Measurements from ENCODE around the gene CST9L. TPM values are rescaled to one million over a fixed set of nuclear protein-coding genes. Genes with fewer than 3 reads are reported as not detected.

CST9L gene
- total and polyA plus RNA-seq, 4 experiments from 2014 or later: not detected

- H3K27ac Mint-ChIP-seq: no peak overlapping the region
- CTCF ChIA-PET (ENCODE audit: partially characterized antibody): no interaction called here
- DNase-seq: no peak
- no peaks in the 10 kb centered on the region for H3K4me1 Mint-ChIP-seq
- peaks cover 0 to 2% (median 0%) of the 10 kb centered on the region in 8 donors for H3K9me3 Mint-ChIP-seq
- Histone ChIP-seq H3K36me3 (ENCODE audit: insufficient read depth, low read length) (no peaks in the 10 kb centered on the region), H3K27ac (ENCODE audit: low read depth, low read length) (no peak overlapping the region), H3K4me3 (ENCODE audit: low read length in 2 of 2) (no peak overlapping the region), H3K9me3 (ENCODE audit: control insufficient read depth in 1 of 2, low read length in 2 of 2) (no peaks in the 10 kb centered on the region), H3K4me1 (ENCODE audit: insufficient read depth, low read length) (no peaks in the 10 kb centered on the region), H3K27me3 (ENCODE audit: insufficient read depth, low read length) (no peaks in the 10 kb centered on the region)
- intact Hi-C loops (cut with micrococcal nuclease): no loop called here
- POLR2A ChIA-PET (ENCODE audit: partially characterized antibody): no interaction called here
- H3K36me3 Mint-ChIP-seq: no peaks in the 10 kb centered on the region
- no peak overlapping the region for H3K4me3 Mint-ChIP-seq
- H3K27me3 Mint-ChIP-seq: peaks cover 8 to 13% of the 10 kb centered on the region in 2 donors
Observed at GRCh38 chr20:23544133-23544532, 24.2 kb downstream of the CST9L start.

DNA sequence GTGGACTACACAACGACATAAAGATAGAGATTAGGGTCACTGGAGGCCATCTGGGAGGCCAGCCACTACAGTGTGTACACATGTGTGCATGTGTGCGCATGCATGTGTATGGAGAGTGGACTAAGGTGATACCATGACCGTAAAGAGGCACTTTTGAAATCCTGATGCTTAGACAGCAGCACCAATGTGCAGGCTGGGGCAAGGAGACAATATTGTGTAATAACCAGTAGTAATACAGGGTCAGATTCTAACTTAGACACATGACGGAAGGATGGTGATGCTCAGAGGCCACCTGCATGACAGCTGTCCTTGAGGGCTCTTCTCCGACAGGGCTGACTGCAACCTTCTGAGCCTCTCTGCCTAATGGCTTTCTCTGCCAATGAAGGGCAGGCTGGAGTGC lies 25.5 kb downstream of the CST9L start:
- no peak overlapping the region for H3K27ac ChIP-seq (ENCODE audit: low read depth, low read length)
- H3K27me3 Mint-ChIP-seq: peaks cover 9 to 13% of the 10 kb centered on the region in 2 donors
- ChIA-PET CTCF (ENCODE audit: partially characterized antibody) (no interaction called here), POLR2A (ENCODE audit: partially characterized antibody) (no interaction called here)
- intact Hi-C loops (cut with micrococcal nuclease): no loop called here
- no peaks in the 10 kb centered on the region for H3K27me3 ChIP-seq (ENCODE audit: insufficient read depth, low read length)
- no peak overlapping the region for H3K4me3 ChIP-seq (ENCODE audit: low read length in 2 of 2)
- H3K36me3 ChIP-seq (ENCODE audit: insufficient read depth, low read length): no peaks in the 10 kb centered on the region
- H3K4me3 Mint-ChIP-seq: no peak overlapping the region
- no peaks in the 10 kb centered on the region for H3K9me3 ChIP-seq (ENCODE audit: control insufficient read depth in 1 of 2, low read length in 2 of 2)
- peaks cover 0 to 3% (median 0%) of the 10 kb centered on the region in 8 donors for H3K9me3 Mint-ChIP-seq
- no peak overlapping the region for H3K27ac Mint-ChIP-seq
- no peak for DNase-seq
- no peaks in the 10 kb centered on the region for H3K36me3 Mint-ChIP-seq
- H3K4me1 ChIP-seq (ENCODE audit: insufficient read depth, low read length): no peaks in the 10 kb centered on the region
- H3K4me1 Mint-ChIP-seq: no peaks in the 10 kb centered on the region

DNA sequence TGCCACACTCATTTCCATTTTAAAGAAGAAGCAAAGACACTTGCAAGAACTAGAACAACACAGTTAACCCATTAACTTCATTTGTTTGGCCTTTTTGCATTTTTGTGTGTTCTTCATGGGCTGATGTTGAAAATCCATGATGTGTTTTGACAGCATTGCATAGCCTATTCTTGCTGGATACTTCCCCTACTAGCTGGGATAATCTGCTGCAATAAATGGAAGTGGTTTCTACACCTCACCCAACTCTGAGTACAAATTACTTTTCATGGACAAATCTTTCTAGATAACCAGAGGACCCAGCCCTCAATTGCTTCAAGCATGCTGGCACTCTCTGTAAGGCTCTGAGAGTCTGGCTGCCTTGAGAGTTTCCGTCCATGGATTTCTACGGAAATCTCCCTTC lies 26.5 kb downstream of the CST9L start:
- Histone ChIP-seq H3K36me3 (ENCODE audit: insufficient read depth, low read length) (no peaks in the 10 kb centered on the region), H3K4me3 (ENCODE audit: low read length in 2 of 2) (no peak overlapping the region), H3K4me1 (ENCODE audit: insufficient read depth, low read length) (no peaks in the 10 kb centered on the region), H3K27ac (ENCODE audit: low read depth, low read length) (no peak overlapping the region), H3K27me3 (ENCODE audit: insufficient read depth, low read length) (no peaks in the 10 kb centered on the region), H3K9me3 (ENCODE audit: control insufficient read depth in 1 of 2, low read length in 2 of 2) (no peaks in the 10 kb centered on the region)
- Mint-ChIP-seq H3K36me3 (no peaks in the 10 kb centered on the region), H3K9me3 (peaks cover 0 to 3% (median 0%) of the 10 kb centered on the region in 8 donors), H3K4me1 (no peaks in the 10 kb centered on the region), H3K4me3 (no peak overlapping the region), H3K27me3 (peaks cover 11 to 16% of the 10 kb centered on the region in 2 donors), H3K27ac (no peak overlapping the region)
- CTCF ChIA-PET (ENCODE audit: partially characterized antibody): no interaction called here
- intact Hi-C loops (cut with micrococcal nuclease): no loop called here
- POLR2A ChIA-PET (ENCODE audit: partially characterized antibody): no interaction called here
- no peak for DNase-seq

GRCh38 chr20:23541330-23541729 lies 27.0 kb downstream of the CST9L start:
- no peaks in the 10 kb centered on the region for H3K9me3 ChIP-seq (ENCODE audit: control insufficient read depth in 1 of 2, low read length in 2 of 2)
- Mint-ChIP-seq H3K4me1 (no peaks in the 10 kb centered on the region), H3K27me3 (peaks cover 11 to 16% of the 10 kb centered on the region in 2 donors), H3K36me3 (no peaks in the 10 kb centered on the region), H3K9me3 (peaks cover 0 to 3% (median 0%) of the 10 kb centered on the region in 8 donors), H3K4me3 (no peak overlapping the region), H3K27ac (no peak overlapping the region)
- no peaks in the 10 kb centered on the region for H3K4me1 ChIP-seq (ENCODE audit: insufficient read depth, low read length)
- H3K27ac ChIP-seq (ENCODE audit: low read depth, low read length): no peak overlapping the region
- POLR2A ChIA-PET (ENCODE audit: partially characterized antibody): no interaction called here
- CTCF ChIA-PET (ENCODE audit: partially characterized antibody): no interaction called here
- H3K27me3 ChIP-seq (ENCODE audit: insufficient read depth, low read length): no peaks in the 10 kb centered on the region
- H3K4me3 ChIP-seq (ENCODE audit: low read length in 2 of 2): no peak overlapping the region
- no peak for DNase-seq
- intact Hi-C loops (cut with micrococcal nuclease): no loop called here
- H3K36me3 ChIP-seq (ENCODE audit: insufficient read depth, low read length): no peaks in the 10 kb centered on the region

DNA sequence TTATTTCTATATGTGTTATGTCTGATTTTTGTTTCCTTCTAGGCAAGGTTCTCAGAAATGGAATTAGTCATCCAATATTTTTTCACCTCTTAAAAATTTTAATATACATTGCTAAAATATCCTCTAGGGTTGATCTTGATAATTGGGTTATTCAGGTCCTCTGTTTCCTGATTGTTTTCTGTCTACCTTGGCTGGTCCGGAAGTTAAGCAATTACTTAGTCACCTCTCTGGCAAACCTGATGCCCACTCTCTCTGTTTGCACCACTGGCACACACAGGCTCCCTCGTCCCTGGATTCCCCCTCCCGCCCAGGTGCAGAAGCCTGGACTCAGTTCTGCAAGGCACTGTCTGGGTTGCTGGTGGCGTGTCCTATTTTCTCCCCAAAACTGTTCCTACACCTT lies 27.7 kb downstream of the CST9L start:
- no peaks in the 10 kb centered on the region for H3K4me1 ChIP-seq (ENCODE audit: insufficient read depth, low read length)
- H3K27me3 ChIP-seq (ENCODE audit: insufficient read depth, low read length): no peaks in the 10 kb centered on the region
- no peaks in the 10 kb centered on the region for H3K9me3 ChIP-seq (ENCODE audit: control insufficient read depth in 1 of 2, low read length in 2 of 2)
- Mint-ChIP-seq H3K9me3 (peaks cover 0 to 3% (median 0%) of the 10 kb centered on the region in 8 donors), H3K4me1 (no peaks in the 10 kb centered on the region), H3K27me3 (peaks cover 11 to 16% of the 10 kb centered on the region in 2 donors), H3K36me3 (no peaks in the 10 kb centered on the region), H3K4me3 (no peak overlapping the region), H3K27ac (no peak overlapping the region)
- intact Hi-C loops (cut with micrococcal nuclease): no loop called here
- DNase-seq: no peak
- POLR2A ChIA-PET (ENCODE audit: partially characterized antibody): no interaction called here
- H3K4me3 ChIP-seq (ENCODE audit: low read length in 2 of 2): no peak overlapping the region
- H3K36me3 ChIP-seq (ENCODE audit: insufficient read depth, low read length): no peaks in the 10 kb centered on the region
- no peak overlapping the region for H3K27ac ChIP-seq (ENCODE audit: low read depth, low read length)
- CTCF ChIA-PET (ENCODE audit: partially characterized antibody): no interaction called here

DNA sequence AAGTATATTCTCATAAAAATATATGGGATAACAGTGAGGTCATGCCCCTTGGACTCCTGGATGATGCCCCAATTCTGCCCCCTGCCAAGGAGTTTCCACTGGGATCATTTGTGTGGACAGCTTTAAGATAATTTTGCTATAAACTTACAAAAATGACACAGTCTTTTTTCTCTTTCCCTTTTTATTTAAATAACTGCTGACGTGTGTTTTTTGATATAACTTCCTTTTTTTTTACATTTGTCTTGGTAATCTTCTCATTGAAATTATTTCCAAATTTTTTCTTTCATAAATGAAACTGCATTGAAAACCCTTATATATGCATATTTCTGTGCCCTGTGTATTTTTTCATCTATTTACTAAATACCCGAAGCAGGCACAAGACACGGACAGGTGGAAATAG lies 31.3 kb downstream of the CST9L start:
- H3K36me3 ChIP-seq (ENCODE audit: insufficient read depth, low read length): no peaks in the 10 kb centered on the region
- no peak overlapping the region for H3K27ac Mint-ChIP-seq
- H3K4me3 ChIP-seq (ENCODE audit: low read length in 2 of 2): no peak overlapping the region
- no peak overlapping the region for H3K4me3 Mint-ChIP-seq
- H3K4me1 Mint-ChIP-seq: no peaks in the 10 kb centered on the region
- H3K4me1 ChIP-seq (ENCODE audit: insufficient read depth, low read length): no peaks in the 10 kb centered on the region
- DNase-seq: no peak
- no peaks in the 10 kb centered on the region for H3K36me3 Mint-ChIP-seq
- H3K27ac ChIP-seq (ENCODE audit: low read depth, low read length): no peak overlapping the region
- H3K9me3 ChIP-seq (ENCODE audit: control insufficient read depth in 1 of 2, low read length in 2 of 2): no peaks in the 10 kb centered on the region
- POLR2A ChIA-PET (ENCODE audit: partially characterized antibody): no interaction called here
- H3K27me3 ChIP-seq (ENCODE audit: insufficient read depth, low read length): no peaks in the 10 kb centered on the region
- H3K9me3 Mint-ChIP-seq: peaks cover 0 to 3% (median 0%) of the 10 kb centered on the region in 8 donors
- peaks cover 11% of the 10 kb centered on the region in 2 donors for H3K27me3 Mint-ChIP-seq
- intact Hi-C loops (cut with micrococcal nuclease): no loop called here
- CTCF ChIA-PET (ENCODE audit: partially characterized antibody): no interaction called here

- Histone ChIP-seq H3K4me3 (ENCODE audit: low read length in 2 of 2) (no peak overlapping the region), H3K9me3 (ENCODE audit: control insufficient read depth in 1 of 2, low read length in 2 of 2) (no peaks in the 10 kb centered on the region), H3K4me1 (ENCODE audit: insufficient read depth, low read length) (no peaks in the 10 kb centered on the region), H3K36me3 (ENCODE audit: insufficient read depth, low read length) (no peaks in the 10 kb centered on the region), H3K27me3 (ENCODE audit: insufficient read depth, low read length) (no peaks in the 10 kb centered on the region), H3K27ac (ENCODE audit: low read depth, low read length) (no peak overlapping the region)
- DNase-seq: no peak
- H3K27me3 Mint-ChIP-seq: peaks cover 11% of the 10 kb centered on the region in 2 donors
- intact Hi-C loops (cut with micrococcal nuclease): no loop called here
- H3K4me1 Mint-ChIP-seq: no peaks in the 10 kb centered on the region
- no peak overlapping the region for H3K27ac Mint-ChIP-seq
- peaks cover 0 to 3% (median 0%) of the 10 kb centered on the region in 8 donors for H3K9me3 Mint-ChIP-seq
- H3K36me3 Mint-ChIP-seq: no peaks in the 10 kb centered on the region
- CTCF ChIA-PET (ENCODE audit: partially characterized antibody): no interaction called here
- POLR2A ChIA-PET (ENCODE audit: partially characterized antibody): no interaction called here
- no peak overlapping the region for H3K4me3 Mint-ChIP-seq
Observed at GRCh38 chr20:23536328-23536974, 31.8 kb downstream of the CST9L start.
